ENCODE measurements around the gene GYS1. TPM values are rescaled to one million over a fixed set of nuclear protein-coding genes. Genes with fewer than 3 reads are reported as not detected.
A peak's percentile ranks its signal among the peaks of the same experiment; 100 is the strongest.

GYS1 gene
- total RNA-seq, 2 experiments from 2014 or later, result 55.8 to 60.8 TPM

DNA sequence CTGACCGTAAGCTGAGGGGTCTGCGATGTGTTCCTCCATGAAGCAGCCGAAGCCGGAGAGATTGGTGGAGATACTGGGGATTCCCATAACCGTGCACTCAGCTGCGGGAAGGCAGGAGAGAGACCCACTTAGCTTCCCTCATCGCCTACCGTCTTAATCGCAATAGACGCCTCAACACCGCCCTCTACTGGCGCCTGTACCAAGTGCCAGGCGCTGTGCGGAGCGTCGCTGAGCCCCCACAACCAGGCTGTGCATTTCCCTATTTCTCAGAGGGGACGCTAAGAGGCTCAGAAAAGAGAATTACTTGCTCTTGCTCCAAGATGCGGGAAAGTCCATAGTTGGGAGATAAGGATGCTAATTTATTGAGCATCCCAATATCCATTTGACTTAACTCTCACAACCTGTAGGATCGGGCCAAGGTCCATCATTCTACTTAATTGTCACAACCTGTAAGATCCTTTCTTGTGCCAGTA is 22.1 kb downstream of the GYS1 start:
- Mint-ChIP-seq H3K4me1 (peaks cover 26% of the 10 kb centered on the region), H3K27ac (no peak overlapping the region), H3K4me3 (no peak overlapping the region), H3K9me3 (no peaks in the 10 kb centered on the region), H3K27me3 (no peaks in the 10 kb centered on the region), H3K36me3 (ENCODE audit: low read depth) (peaks cover 45% of the 10 kb centered on the region)
- ChIA-PET CTCF (interaction anchor here (0.7 to 2.7 kb wide), 22 partner anchors 8 to 227 kb away, joined by 3 to 25 read pairs (median 5); partner anchors contain the start of genes GYS1, HSD17B14, IZUMO1 and RUVBL2), POLR2A (interaction anchor here (0.6 kb wide), 1 partner anchor 144 kb away, joined by 3 read pairs; no protein-coding TSS in a partner anchor)
- DNase-seq, result peak; percentile 84

DNA sequence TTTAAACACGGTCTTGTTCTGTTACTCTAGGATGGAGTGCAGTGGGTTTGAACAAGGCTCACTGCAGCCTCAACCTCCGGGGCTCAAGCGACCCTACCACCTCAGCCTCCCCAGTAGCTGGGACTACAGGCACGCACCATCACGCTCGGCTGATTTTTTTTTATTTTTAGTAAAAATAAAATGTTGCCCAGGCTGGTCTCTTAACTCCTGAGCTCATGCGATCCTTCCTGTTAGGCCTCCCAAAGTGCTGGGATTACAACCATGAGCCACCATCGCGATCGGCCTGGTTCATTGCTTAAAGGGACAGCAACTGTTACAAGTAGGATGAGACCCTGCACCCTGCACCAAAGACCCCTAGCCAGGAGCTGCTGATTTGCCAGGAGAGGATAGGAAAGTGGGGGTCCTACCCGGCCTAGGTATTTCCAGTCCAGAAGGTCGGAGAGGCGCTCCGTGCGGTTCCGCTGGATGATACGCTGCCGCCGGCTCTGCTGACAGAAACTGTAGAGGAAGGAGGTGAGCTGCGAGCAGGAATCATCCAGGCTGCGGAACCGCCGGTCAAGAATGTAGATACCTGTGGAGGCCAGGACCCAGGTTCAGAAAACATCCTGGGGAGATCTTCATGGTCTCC is 22.9 kb downstream of the GYS1 start:
- no peak overlapping the region for H3K4me3 Mint-ChIP-seq
- peaks cover 29% of the 10 kb centered on the region for H3K4me1 Mint-ChIP-seq
- CTCF ChIA-PET, result interaction anchor here (0.7 to 2.7 kb wide), 23 partner anchors 9 to 226 kb away, joined by 3 to 25 read pairs (median 5); partner anchors contain the start of genes GYS1, HSD17B14, IZUMO1 and RUVBL2
- DNase-seq, result no peak
- H3K27ac Mint-ChIP-seq, result peak overlapping the region; percentile 25
- POLR2A ChIA-PET, result interaction anchor here (0.6 kb wide), 1 partner anchor 143 kb away, joined by 3 read pairs; no protein-coding TSS in a partner anchor
- H3K9me3 Mint-ChIP-seq, result no peaks in the 10 kb centered on the region
- H3K36me3 Mint-ChIP-seq (ENCODE audit: low read depth), result peaks cover 44% of the 10 kb centered on the region
- no peaks in the 10 kb centered on the region for H3K27me3 Mint-ChIP-seq

DNA sequence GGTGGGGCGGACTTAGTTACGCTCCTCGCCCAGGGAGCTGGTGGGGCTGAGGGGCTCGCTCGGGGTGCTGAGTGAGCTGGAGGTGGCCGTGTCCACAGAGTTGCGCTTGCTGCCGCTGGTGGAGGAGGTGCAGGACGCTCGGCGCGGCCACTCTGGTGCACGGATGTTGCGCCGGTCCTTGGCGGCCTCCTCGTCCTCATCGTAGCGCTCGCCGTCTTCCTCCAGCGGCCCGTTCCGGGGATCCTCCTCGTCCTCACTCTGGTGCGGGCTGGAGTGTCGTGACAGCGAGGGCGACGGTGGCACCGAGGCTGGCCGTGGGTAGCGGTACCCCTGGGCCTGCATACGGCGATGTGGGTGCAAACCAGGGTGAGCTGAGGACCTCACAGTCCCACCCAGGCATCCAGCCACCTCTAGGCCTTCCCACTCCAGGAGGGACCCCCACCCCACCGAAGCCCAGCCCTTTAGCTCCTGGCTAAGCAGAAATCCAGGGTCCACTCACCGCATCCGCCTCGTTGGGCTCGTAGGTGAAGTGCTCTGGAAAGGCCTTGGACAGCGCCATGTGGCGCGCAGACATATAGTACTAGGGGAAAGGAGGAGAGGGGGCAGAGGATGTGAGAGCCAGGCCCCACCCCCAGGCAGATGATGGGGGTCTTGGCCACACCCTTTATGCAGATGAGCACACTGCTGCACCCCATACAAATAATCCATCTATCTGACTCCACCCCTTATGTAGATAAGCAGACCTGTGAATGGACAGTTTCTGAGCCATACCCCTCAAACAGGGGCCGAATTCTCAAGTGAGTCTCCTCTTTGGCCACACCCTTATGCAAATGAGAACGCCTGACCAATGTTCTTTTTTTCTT is 23.6 kb downstream of the GYS1 start:
- H3K27ac Mint-ChIP-seq, result peak overlapping the region; percentile 25
- H3K4me3 Mint-ChIP-seq, result no peak overlapping the region
- peaks cover 36% of the 10 kb centered on the region for H3K4me1 Mint-ChIP-seq
- ChIA-PET CTCF (interaction anchor here (1.1 to 2.7 kb wide), 8 partner anchors 8 to 186 kb away, joined by 3 to 25 read pairs (median 9); partner anchors contain the start of genes GYS1 and RUVBL2), POLR2A (no interaction called here)
- H3K9me3 Mint-ChIP-seq, result no peaks in the 10 kb centered on the region
- no peaks in the 10 kb centered on the region for H3K27me3 Mint-ChIP-seq
- H3K36me3 Mint-ChIP-seq (ENCODE audit: low read depth), result peaks cover 46% of the 10 kb centered on the region
- no peak for DNase-seq

DNA sequence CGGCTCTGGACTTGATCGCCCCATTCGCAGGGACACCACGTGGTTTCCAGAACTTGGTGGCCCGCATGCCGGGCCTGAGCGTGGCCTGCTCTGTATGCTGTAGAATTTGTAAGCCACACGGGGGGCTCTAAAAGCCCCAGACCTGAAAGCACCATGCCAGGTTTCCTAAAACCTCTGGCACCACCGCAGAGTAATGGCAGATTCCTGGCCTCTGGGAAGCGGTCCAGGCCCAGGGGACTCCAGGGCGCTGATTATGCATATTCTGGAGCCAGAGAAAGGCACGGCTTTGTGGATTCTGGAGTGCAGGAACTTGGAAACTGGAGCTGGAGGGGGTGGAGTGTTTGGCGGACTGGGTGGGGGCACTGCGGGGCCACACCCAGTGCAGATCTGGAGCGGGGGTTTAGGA is 24.3 kb downstream of the GYS1 start:
- Mint-ChIP-seq H3K9me3 (no peaks in the 10 kb centered on the region), H3K27ac (no peak overlapping the region), H3K4me1 (peaks cover 42% of the 10 kb centered on the region), H3K27me3 (no peaks in the 10 kb centered on the region), H3K36me3 (ENCODE audit: low read depth) (peaks cover 42% of the 10 kb centered on the region), H3K4me3 (no peak overlapping the region)
- POLR2A ChIA-PET, result no interaction called here
- CTCF ChIA-PET, result interaction anchor here (2.7 kb wide), 1 partner anchor 25 kb away, joined by 25 read pairs; the partner anchor contains the start of genes GYS1 and RUVBL2
- no peak for DNase-seq

DNA sequence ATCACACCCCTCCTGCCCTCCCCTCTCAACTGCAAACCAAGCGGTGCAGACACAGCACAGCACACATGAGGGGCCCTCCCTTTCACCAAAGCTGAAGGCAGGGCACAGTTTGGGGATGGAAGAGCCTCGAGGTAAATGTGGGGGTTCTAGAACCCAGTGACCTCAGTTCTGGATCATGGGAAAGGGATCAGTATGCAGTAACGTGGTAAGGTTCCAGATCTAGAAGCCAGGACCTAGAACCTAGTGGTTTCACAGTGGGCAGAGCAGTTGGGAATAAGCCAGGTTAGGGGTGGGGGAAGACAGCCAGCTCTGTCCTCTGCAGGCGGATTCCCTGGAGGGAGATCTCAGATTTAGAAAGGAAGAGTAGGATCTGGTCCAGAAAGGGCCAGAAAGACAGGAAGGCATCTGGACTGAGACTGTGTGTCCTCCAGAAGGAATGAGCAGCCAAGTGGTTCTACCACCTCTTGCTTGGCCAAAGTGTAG is 24.9 kb downstream of the GYS1 start:
- peak overlapping the region; percentile 54 for H3K27ac Mint-ChIP-seq
- POLR2A ChIA-PET, result interaction anchor here (1.0 kb wide), 1 partner anchor 8 kb away, joined by 4 read pairs; no protein-coding TSS in a partner anchor
- H3K27me3 Mint-ChIP-seq, result no peaks in the 10 kb centered on the region
- H3K36me3 Mint-ChIP-seq (ENCODE audit: low read depth), result peaks cover 39% of the 10 kb centered on the region
- no peaks in the 10 kb centered on the region for H3K9me3 Mint-ChIP-seq
- no peak for DNase-seq
- CTCF ChIA-PET, result interaction anchor here (0.6 to 3.0 kb wide), 5 partner anchors 9 to 172 kb away, joined by 3 to 13 read pairs (median 3); partner anchors contain the start of genes GYS1 and RUVBL2
- H3K4me1 Mint-ChIP-seq, result peaks cover 48% of the 10 kb centered on the region
- H3K4me3 Mint-ChIP-seq, result no peak overlapping the region

DNA sequence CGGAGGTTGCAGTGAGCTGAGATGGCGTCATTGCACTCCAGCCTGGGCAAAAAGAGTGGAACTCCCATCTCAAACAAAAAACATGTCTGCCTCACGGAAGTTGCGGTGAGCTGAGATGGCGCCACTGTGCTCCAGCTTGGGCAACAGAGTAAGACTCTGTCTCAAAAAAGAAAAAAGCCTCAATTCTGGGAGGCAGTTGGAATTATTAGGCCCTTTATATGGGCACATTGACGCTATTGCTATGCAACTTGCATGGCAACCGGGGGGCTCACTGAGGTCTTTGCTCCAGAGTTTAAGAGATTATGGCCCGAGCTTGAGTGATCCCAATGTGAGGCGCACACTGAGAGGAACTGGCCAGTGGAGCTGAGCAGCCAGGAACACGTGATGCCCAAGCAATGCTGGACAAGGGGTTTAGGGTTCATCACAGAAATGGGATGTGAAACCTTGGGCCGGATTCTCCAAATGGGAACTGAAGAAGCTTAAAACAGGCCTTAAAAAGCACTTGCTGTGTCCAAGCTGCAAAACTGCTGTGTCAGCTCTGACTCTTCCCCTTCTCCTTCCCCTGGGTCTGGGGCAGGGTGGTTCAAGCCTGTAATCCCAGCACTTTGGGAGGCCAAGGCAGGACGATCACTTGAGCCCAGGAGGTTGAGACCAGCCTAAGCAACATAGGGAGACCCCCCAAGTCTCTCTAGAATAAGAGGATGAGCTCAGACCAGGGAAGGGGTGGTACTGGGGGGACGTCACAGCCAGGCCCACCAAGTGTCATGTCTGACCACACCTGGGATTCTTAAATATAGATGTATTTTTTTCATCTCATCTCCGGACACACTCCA is 25.5 kb downstream of the GYS1 start:
- no peak overlapping the region for H3K27ac Mint-ChIP-seq
- H3K4me3 Mint-ChIP-seq, result peak overlapping the region; percentile 90
- CTCF ChIA-PET, result interaction anchor here (0.5 to 3.0 kb wide), 7 partner anchors 9 to 179 kb away, joined by 3 to 13 read pairs (median 3); partner anchors contain the start of genes GYS1 and RUVBL2
- no peaks in the 10 kb centered on the region for H3K27me3 Mint-ChIP-seq
- DNase-seq, result no peak
- POLR2A ChIA-PET, result interaction anchor here (0.6 to 1.0 kb wide), 3 partner anchors 9 to 26 kb away, joined by 3 to 7 read pairs (median 4); partner anchors contain the start of gene RUVBL2
- peaks cover 36% of the 10 kb centered on the region for H3K36me3 Mint-ChIP-seq (ENCODE audit: low read depth)
- H3K9me3 Mint-ChIP-seq, result no peaks in the 10 kb centered on the region
- H3K4me1 Mint-ChIP-seq, result peaks cover 55% of the 10 kb centered on the region

DNA sequence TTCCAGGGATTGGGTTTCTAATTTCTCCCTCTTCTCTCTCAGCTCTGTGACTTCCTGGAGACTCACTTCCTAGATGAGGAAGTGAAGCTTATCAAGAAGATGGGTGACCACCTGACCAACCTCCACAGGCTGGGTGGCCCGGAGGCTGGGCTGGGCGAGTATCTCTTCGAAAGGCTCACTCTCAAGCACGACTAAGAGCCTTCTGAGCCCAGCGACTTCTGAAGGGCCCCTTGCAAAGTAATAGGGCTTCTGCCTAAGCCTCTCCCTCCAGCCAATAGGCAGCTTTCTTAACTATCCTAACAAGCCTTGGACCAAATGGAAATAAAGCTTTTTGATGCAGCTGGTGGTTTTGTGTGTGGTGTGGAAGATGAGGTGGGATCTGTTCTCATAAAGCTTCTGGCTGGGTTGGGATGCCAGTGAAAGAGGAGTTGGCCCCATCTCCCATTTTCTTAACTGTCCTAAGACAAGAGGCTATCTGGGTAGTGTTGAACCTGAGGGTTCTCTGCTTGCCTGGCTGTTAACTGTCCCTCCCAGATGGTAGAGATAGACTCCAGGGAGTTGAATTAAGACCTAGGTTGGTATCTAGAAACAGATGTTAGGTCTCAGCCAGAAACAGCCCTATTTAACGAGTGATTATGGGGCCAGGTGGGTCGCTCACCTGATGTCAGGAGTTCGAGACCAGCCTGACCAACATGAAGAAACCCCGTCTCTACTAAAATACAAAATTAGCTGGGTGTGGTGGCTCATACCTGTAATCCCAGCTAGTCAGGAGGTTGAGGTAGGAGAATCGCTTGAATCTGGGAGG is 26.4 kb downstream of the GYS1 start:
- H3K4me3 Mint-ChIP-seq, result peak overlapping the region; percentile 90
- no peaks in the 10 kb centered on the region for H3K9me3 Mint-ChIP-seq
- peaks cover 63% of the 10 kb centered on the region for H3K4me1 Mint-ChIP-seq
- ChIA-PET POLR2A (interaction anchor here (0.6 to 0.7 kb wide), 2 partner anchors 27 to 179 kb away, joined by 3 read pairs; partner anchors contain the start of gene RUVBL2), CTCF (interaction anchor here (0.9 to 3.0 kb wide), 7 partner anchors 10 to 178 kb away, joined by 3 to 13 read pairs (median 5); partner anchors contain the start of genes GYS1, HSD17B14 and RUVBL2)
- H3K27ac Mint-ChIP-seq, result peak overlapping the region; percentile 97
- peaks cover 37% of the 10 kb centered on the region for H3K36me3 Mint-ChIP-seq (ENCODE audit: low read depth)
- no peak for DNase-seq
- H3K27me3 Mint-ChIP-seq, result no peaks in the 10 kb centered on the region

DNA sequence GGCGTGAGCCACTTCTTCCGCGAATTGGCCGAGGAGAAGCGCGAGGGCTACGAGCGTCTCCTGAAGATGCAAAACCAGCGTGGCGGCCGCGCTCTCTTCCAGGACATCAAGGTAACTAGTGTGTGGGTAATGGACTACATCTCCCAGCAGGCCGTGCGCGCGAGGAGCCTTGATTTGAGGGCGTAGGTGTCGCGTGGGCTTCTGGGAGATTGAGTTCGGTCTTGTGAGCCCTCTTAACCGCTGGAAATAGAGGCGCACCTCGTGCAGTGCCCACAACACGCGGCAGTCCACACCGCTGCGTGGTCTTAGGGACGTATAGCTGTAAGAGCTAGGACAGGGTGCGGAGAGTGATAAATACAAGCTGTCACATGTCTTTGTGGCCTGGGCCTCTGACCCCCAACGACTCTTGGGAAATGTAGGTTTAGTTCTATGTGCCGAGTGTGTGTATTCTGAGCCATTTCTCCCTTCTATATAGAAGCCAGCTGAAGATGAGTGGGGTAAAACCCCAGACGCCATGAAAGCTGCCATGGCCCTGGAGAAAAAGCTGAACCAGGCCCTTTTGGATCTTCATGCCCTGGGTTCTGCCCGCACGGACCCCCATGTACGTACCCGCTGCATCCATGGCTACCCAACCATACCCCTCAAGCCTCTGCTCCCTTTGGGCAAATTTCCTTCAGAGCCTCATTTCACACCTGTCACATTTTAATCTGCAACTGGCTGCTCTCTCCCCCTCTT is 27.1 kb downstream of the GYS1 start:
- Mint-ChIP-seq H3K9me3 (no peaks in the 10 kb centered on the region), H3K27ac (peak overlapping the region; percentile 97), H3K36me3 (ENCODE audit: low read depth) (peaks cover 43% of the 10 kb centered on the region), H3K27me3 (no peaks in the 10 kb centered on the region), H3K4me3 (peak overlapping the region; percentile 90), H3K4me1 (peaks cover 67% of the 10 kb centered on the region)
- ChIA-PET CTCF (interaction anchor here (0.6 to 3.0 kb wide), 7 partner anchors 11 to 177 kb away, joined by 3 to 13 read pairs (median 5); partner anchors contain the start of genes GYS1, HSD17B14 and RUVBL2), POLR2A (interaction anchor here (0.6 kb wide), 1 partner anchor 178 kb away, joined by 3 read pairs; no protein-coding TSS in a partner anchor)
- DNase-seq, result peak; percentile 94

DNA sequence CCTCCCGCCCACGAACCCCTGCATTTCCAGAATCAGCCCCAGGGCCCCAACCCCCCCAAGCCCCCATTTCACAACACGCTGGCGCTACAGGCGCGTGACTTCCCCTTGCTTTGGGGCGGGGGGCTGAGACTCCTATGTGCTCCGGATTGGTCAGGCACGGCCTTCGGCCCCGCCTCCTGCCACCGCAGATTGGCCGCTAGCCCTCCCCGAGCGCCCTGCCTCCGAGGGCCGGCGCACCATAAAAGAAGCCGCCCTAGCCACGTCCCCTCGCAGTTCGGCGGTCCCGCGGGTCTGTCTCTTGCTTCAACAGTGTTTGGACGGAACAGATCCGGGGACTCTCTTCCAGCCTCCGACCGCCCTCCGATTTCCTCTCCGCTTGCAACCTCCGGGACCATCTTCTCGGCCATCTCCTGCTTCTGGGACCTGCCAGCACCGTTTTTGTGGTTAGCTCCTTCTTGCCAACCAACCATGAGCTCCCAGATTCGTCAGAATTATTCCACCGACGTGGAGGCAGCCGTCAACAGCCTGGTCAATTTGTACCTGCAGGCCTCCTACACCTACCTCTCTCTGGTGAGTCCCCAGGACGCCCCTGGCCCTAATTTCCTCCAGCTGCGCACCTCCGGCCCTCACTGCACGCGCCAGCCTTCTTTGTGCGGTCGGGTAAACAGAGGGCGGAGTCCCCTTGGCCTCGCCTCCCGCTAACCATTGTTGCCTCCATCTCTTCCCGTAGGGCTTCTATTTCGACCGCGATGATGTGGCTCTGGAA is 27.9 kb downstream of the GYS1 start, which contains the start of gene FTL:
TSS of gene FTL (plus strand) at position 270 of the 766 bp plus-strand sequence. CDS start at position 469, 199 bp downstream.
- Mint-ChIP-seq H3K36me3 (ENCODE audit: low read depth) (peaks cover 46% of the 10 kb centered on the region), H3K27me3 (no peaks in the 10 kb centered on the region), H3K27ac (peak within 1 kb of the TSS; percentile 97), H3K4me3 (peak within 1 kb of the TSS; percentile 90), H3K9me3 (no peaks in the 10 kb centered on the region), H3K4me1 (peaks cover 70% of the 10 kb centered on the region)
- DNase-seq, result peak; percentile 92
- POLR2A ChIA-PET, result no interaction called here
- CTCF ChIA-PET, result interaction anchor here (0.6 to 3.0 kb wide), 7 partner anchors 9 to 177 kb away, joined by 3 to 13 read pairs (median 5); partner anchors contain the start of genes GYS1, HSD17B14 and RUVBL2
